NT2/D1 (cell line): Measurements from ENCODE around the gene NBEAL2.

ENCODE experiments used
- DNase-seq: peaks from one replicate; pipeline ENCODE4 v3.0.0-alpha.2; 2011; ENCODE audit warnings: low read depth, low spot score
- H3K27me3 ChIP-seq: 2 replicates; pipeline ENCODE4 v1.6.0; 2011; ENCODE audit warnings: mild to moderate bottlenecking; ENCODE audit not compliant: insufficient read length, insufficient read depth
- H3K36me3 ChIP-seq: 2 replicates; pipeline ENCODE4 v1.6.1; 2011; ENCODE audit warnings: mild to moderate bottlenecking, low read length, mixed read lengths; ENCODE audit not compliant: insufficient read depth, insufficient read length
- H3K4me1 ChIP-seq: 2 replicates; pipeline ENCODE4 v1.5.1; 2011; ENCODE audit not compliant: insufficient read depth, insufficient read length
- H3K4me3 ChIP-seq: 2 replicates; pipeline ENCODE4 v1.5.1; 2011; ENCODE audit warnings: low read depth; ENCODE audit not compliant: insufficient read length
- H3K9ac ChIP-seq: 2 replicates; pipeline ENCODE4 v1.6.0; 2011; ENCODE audit warnings: low read depth; ENCODE audit not compliant: insufficient read length
- H3K9me3 ChIP-seq: 2 replicates; pipeline ENCODE4 v1.5.1; 2011; ENCODE audit warnings: mild to moderate bottlenecking, low read length; ENCODE audit not compliant: insufficient read depth
- SUZ12 ChIP-seq: IDR thresholded peaks from 2 replicates; pipeline ENCODE4 v1.6.1; 2011; ENCODE audit not compliant: insufficient read length, insufficient read depth; ENCODE audit errors: extremely low read depth
- YY1 ChIP-seq: IDR thresholded peaks from 2 replicates; pipeline ENCODE4 v1.6.1; 2011; ENCODE audit not compliant: insufficient read length, insufficient read depth
- ZNF274 ChIP-seq: IDR thresholded peaks from 2 replicates; pipeline ENCODE4 v1.6.1; 2011; ENCODE audit warnings: mild to moderate bottlenecking, low read depth, low read length

Gene NBEAL2

GRCh38 chr3:46939578-46940445 is 39.7 kb upstream of the NBEAL2 start:
- no peak for TF ChIP-seq ZNF274
- TF ChIP-seq YY1, result no peak
- no peak for TF ChIP-seq SUZ12
- Histone ChIP-seq H3K27me3 (no peaks in the 10 kb centered on the region), H3K36me3 (peaks cover 76% of the 10 kb centered on the region), H3K9me3 (no peaks in the 10 kb centered on the region), H3K4me1 (peaks cover 21% of the 10 kb centered on the region), H3K4me3 (no peak overlapping the region), H3K9ac (no peak overlapping the region)
- DNase-seq, result no peak

- H3K36me3 ChIP-seq, result peaks cover 69% of the 10 kb centered on the region
- H3K9ac ChIP-seq, result no peak overlapping the region
- no peak overlapping the region for H3K4me3 ChIP-seq
- no peak for DNase-seq
- H3K9me3 ChIP-seq, result no peaks in the 10 kb centered on the region
- H3K4me1 ChIP-seq, result peaks cover 16% of the 10 kb centered on the region
- no peak for TF ChIP-seq ZNF274
- no peak for TF ChIP-seq SUZ12
- no peak for TF ChIP-seq YY1
- H3K27me3 ChIP-seq, result no peaks in the 10 kb centered on the region
Observed at GRCh38 chr3:46942076-46942475, 37.4 kb upstream of the NBEAL2 start.

GRCh38 chr3:46942481-46943236 is 36.8 kb upstream of the NBEAL2 start:
- Histone ChIP-seq H3K9ac (no peak overlapping the region), H3K4me3 (no peak overlapping the region), H3K36me3 (peaks cover 69% of the 10 kb centered on the region), H3K9me3 (no peaks in the 10 kb centered on the region), H3K4me1 (peaks cover 19% of the 10 kb centered on the region), H3K27me3 (no peaks in the 10 kb centered on the region)
- no peak for DNase-seq
- no peak for TF ChIP-seq ZNF274
- no peak for TF ChIP-seq SUZ12
- TF ChIP-seq YY1, result no peak

GRCh38 chr3:46943237-46944187 is 36.0 kb upstream of the NBEAL2 start:
- peaks cover 22% of the 10 kb centered on the region for H3K4me1 ChIP-seq
- H3K27me3 ChIP-seq, result no peaks in the 10 kb centered on the region
- peaks cover 68% of the 10 kb centered on the region for H3K36me3 ChIP-seq
- DNase-seq, result no peak
- H3K4me3 ChIP-seq, result no peak overlapping the region
- TF ChIP-seq YY1 (no peak), ZNF274 (no peak)
- no peak overlapping the region for H3K9ac ChIP-seq
- H3K9me3 ChIP-seq, result no peaks in the 10 kb centered on the region

- no peak for TF ChIP-seq SUZ12
- no peak for TF ChIP-seq ZNF274
- no peak for TF ChIP-seq YY1
- Histone ChIP-seq H3K9me3 (no peaks in the 10 kb centered on the region), H3K4me3 (no peak overlapping the region), H3K27me3 (no peaks in the 10 kb centered on the region), H3K4me1 (peaks cover 28% of the 10 kb centered on the region), H3K9ac (no peak overlapping the region), H3K36me3 (peaks cover 66% of the 10 kb centered on the region)
- no peak for DNase-seq
Observed at GRCh38 chr3:46944191-46944590, 35.3 kb upstream of the NBEAL2 start.

- H3K9me3 ChIP-seq, result no peaks in the 10 kb centered on the region
- TF ChIP-seq SUZ12 (no peak), ZNF274 (no peak), YY1 (no peak)
- H3K27me3 ChIP-seq, result no peaks in the 10 kb centered on the region
- H3K36me3 ChIP-seq, result peaks cover 47% of the 10 kb centered on the region
- no peak overlapping the region for H3K4me3 ChIP-seq
- peaks cover 32% of the 10 kb centered on the region for H3K4me1 ChIP-seq
- no peak overlapping the region for H3K9ac ChIP-seq
- no peak for DNase-seq
Observed at GRCh38 chr3:46946416-46946815, 33.0 kb upstream of the NBEAL2 start.
